ENCODE data around the gene SNTG2. TPM values are rescaled to one million over a fixed set of nuclear protein-coding genes. Genes with fewer than 3 reads are reported as not detected.

The SNTG2 gene
- total RNA-seq, 1 donor from 2014 or later, result 23.2 TPM

DNA sequence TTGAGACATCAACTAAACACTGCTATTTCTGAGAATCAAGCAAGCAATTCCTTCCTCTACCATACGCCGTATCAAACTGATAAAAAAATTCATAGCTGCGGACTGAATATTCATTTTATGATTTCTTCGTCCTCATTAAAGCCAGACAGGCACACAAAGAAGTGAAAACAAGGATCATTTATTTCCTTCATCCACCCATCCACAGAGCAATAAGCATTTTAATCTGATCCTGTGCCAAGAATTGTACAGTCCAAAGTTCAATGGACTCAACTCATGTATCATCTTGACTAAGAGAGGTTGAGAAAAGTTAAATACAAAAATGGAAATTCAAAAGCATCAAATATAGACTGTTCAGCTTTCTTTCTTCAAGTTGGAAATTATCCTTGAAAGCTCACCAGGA is 19.7 kb upstream of the SNTG2 start:
- Mint-ChIP-seq H3K4me1 (ENCODE audit: unreplicated experiment) (no peaks in the 10 kb centered on the region), H3K27ac (ENCODE audit: unreplicated experiment) (no peak overlapping the region), H3K4me3 (ENCODE audit: unreplicated experiment) (no peak overlapping the region), H3K9me3 (ENCODE audit: unreplicated experiment) (no peaks in the 10 kb centered on the region), H3K27me3 (ENCODE audit: unreplicated experiment) (peaks cover 2% of the 10 kb centered on the region), H3K36me3 (ENCODE audit: low read depth, unreplicated experiment) (no peaks in the 10 kb centered on the region)
- TF ChIP-seq CTCF (IDR thresholded peaks at IDR 0.05; ENCODE audit: unreplicated experiment), result no peak
- DNase-seq (ENCODE audit: low spot score), result no peak

DNA sequence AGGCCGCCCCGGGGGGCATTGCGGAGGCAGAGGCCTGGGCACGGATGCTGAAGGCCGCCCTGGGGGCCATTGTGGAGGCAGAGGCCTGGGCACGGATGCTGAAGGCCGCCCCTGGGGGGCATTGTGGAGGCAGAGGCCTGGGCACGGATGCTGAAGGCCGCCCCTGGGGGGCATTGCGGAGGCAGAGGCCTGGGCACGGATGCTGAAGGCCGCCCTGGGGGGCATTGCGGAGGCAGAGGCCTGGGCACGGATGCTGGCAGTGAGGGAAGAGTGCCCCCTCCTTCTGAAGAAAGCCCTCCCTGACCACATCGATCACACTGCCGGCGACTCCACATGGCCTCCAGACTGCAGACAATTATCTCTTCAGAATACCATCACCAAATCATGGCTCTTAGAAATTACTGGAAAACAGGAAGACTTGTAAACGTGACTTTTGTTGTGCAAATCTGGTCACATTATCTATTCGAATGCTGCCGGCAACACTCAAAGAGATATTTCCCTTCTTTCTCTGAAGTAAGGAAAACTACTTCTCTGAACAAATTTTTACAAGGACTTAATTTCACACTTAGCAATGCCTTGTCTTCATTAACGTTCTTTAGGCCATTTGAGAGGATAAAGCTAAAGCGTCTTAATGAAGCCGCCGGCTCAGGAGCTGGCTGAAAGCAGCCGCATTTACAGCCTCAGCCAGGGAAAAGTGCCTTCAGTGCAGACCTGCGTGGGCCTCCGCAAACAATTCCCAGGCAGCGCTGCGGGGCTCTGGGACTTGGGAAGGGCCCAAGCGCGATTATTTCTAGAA is 18.1 kb upstream of the SNTG2 start:
- H3K4me1 Mint-ChIP-seq (ENCODE audit: unreplicated experiment), result no peaks in the 10 kb centered on the region
- no peak overlapping the region for H3K4me3 Mint-ChIP-seq (ENCODE audit: unreplicated experiment)
- H3K9me3 Mint-ChIP-seq (ENCODE audit: unreplicated experiment), result no peaks in the 10 kb centered on the region
- DNase-seq (ENCODE audit: low spot score), result no peak
- H3K27me3 Mint-ChIP-seq (ENCODE audit: unreplicated experiment), result peaks cover 4% of the 10 kb centered on the region
- H3K36me3 Mint-ChIP-seq (ENCODE audit: low read depth, unreplicated experiment), result no peaks in the 10 kb centered on the region
- TF ChIP-seq CTCF (IDR thresholded peaks at IDR 0.05; ENCODE audit: unreplicated experiment), result no peak
- no peak overlapping the region for H3K27ac Mint-ChIP-seq (ENCODE audit: unreplicated experiment)

- H3K9me3 Mint-ChIP-seq (ENCODE audit: unreplicated experiment), result no peaks in the 10 kb centered on the region
- H3K4me1 Mint-ChIP-seq (ENCODE audit: unreplicated experiment), result peaks cover 4% of the 10 kb centered on the region
- no peaks in the 10 kb centered on the region for H3K36me3 Mint-ChIP-seq (ENCODE audit: low read depth, unreplicated experiment)
- TF ChIP-seq CTCF (IDR thresholded peaks at IDR 0.05; ENCODE audit: unreplicated experiment), result no peak
- H3K27me3 Mint-ChIP-seq (ENCODE audit: unreplicated experiment), result peaks cover 4% of the 10 kb centered on the region
- no peak overlapping the region for H3K4me3 Mint-ChIP-seq (ENCODE audit: unreplicated experiment)
- no peak overlapping the region for H3K27ac Mint-ChIP-seq (ENCODE audit: unreplicated experiment)
- no peak for DNase-seq (ENCODE audit: low spot score)
Observed at GRCh38 chr2:933734-934295, 16.8 kb upstream of the SNTG2 start.

DNA sequence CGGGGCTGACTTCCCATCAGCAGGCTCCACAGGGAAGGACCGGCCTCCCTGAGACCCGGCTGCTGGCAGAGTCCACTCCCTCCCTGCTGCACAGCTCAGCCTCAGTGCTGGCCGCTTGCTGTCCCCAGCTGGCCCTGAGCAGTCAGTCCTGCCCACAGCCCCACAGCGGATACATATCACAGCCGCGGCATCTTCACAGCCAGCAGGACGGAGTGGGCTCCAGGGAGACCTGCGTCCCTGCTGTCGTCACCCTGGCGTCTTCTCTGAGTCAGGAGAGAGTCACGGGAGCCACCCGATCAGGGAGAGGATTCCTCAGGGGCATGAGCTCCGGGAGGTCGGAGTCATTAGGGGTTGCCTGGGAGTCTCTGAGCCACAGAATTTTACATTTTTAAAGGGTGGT is 13.1 kb upstream of the SNTG2 start:
- Mint-ChIP-seq H3K27me3 (ENCODE audit: unreplicated experiment) (peaks cover 4% of the 10 kb centered on the region), H3K4me3 (ENCODE audit: unreplicated experiment) (no peak overlapping the region), H3K27ac (ENCODE audit: unreplicated experiment) (no peak overlapping the region), H3K4me1 (ENCODE audit: unreplicated experiment) (peaks cover 4% of the 10 kb centered on the region), H3K9me3 (ENCODE audit: unreplicated experiment) (no peaks in the 10 kb centered on the region), H3K36me3 (ENCODE audit: low read depth, unreplicated experiment) (no peaks in the 10 kb centered on the region)
- DNase-seq (ENCODE audit: low spot score), result no peak
- TF ChIP-seq CTCF (IDR thresholded peaks at IDR 0.05; ENCODE audit: unreplicated experiment), result no peak

All from endothelial cell (in vitro differentiated cells).